Measurements from ENCODE around the gene ACTR6. TPM values are rescaled to one million over a fixed set of nuclear protein-coding genes. Genes with fewer than 3 reads are reported as not detected.
A peak's percentile ranks its signal among the peaks of the same experiment; 100 is the strongest.
"Not testable (repeated sequence)": the region's sequence is repeated elsewhere in the genome, so short reads cannot be mapped to it uniquely, and the experiment has no call there.

Gene ACTR6
- total RNA-seq, 1 experiment from 2014 or later = 38.8 TPM

- H2AFZ ChIP-seq (ENCODE audit: low read length) = no peak overlapping the region
- H4K20me1 ChIP-seq (ENCODE audit: insufficient read depth, low read depth, low read length) = no peaks in the 10 kb centered on the region
- H3K27ac ChIP-seq (ENCODE audit: low read length) = no peak overlapping the region
- H3K27me3 ChIP-seq (ENCODE audit: low read length) = no peaks in the 10 kb centered on the region
- no peak for DNase-seq
- no peak overlapping the region for H3K4me3 ChIP-seq (ENCODE audit: low read length)
- H3K9ac ChIP-seq (ENCODE audit: low read length) = no peak overlapping the region
- H3K9me3 ChIP-seq (ENCODE audit: low read length) = no peaks in the 10 kb centered on the region
- H3K9me2 ChIP-seq (replicated peaks; ENCODE audit: insufficient read depth, low read length) = no peaks in the 10 kb centered on the region
- no peaks in the 10 kb centered on the region for H3K36me3 ChIP-seq (ENCODE audit: insufficient read depth, low read length)
- no peaks in the 10 kb centered on the region for H3K79me2 ChIP-seq (ENCODE audit: low read length)
- H3K4me1 ChIP-seq (ENCODE audit: low read length) = no peaks in the 10 kb centered on the region
- no peak overlapping the region for H3K4me2 ChIP-seq (ENCODE audit: low read depth, low read length, poor library complexity, severe bottlenecking)
These were observed 49.3 kb downstream of the ACTR6 start for GRCh38 chr12:100249941-100250340.

DNA sequence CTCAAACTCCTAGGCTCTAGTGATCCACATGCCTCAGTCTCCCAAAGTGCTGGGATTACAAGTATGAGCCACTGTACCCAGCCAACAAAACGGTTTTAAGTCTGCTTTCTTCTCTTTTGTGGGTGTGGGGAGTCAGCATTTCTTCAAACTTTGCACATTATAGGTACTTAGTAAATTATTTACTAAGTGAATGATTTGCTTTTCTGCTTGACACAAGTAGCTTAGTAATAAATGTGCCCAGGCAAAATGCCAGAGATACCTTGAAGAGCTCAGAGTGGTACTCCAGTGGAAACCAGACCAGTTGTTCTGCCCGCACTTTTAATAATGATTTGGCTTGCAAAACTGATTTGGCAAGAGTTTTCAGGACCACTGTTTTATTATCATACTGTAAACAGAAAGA lies 51.3 kb downstream of the ACTR6 start:
- H3K9me3 ChIP-seq (ENCODE audit: low read length) = no peaks in the 10 kb centered on the region
- H3K4me3 ChIP-seq (ENCODE audit: low read length) = no peak overlapping the region
- no peak overlapping the region for H3K9ac ChIP-seq (ENCODE audit: low read length)
- H3K4me2 ChIP-seq (ENCODE audit: low read depth, low read length, poor library complexity, severe bottlenecking) = no peak overlapping the region
- H2AFZ ChIP-seq (ENCODE audit: low read length) = no peak overlapping the region
- H3K4me1 ChIP-seq (ENCODE audit: low read length) = no peaks in the 10 kb centered on the region
- no peaks in the 10 kb centered on the region for H3K27me3 ChIP-seq (ENCODE audit: low read length)
- no peaks in the 10 kb centered on the region for H3K9me2 ChIP-seq (replicated peaks; ENCODE audit: insufficient read depth, low read length)
- no peak overlapping the region for H3K27ac ChIP-seq (ENCODE audit: low read length)
- no peak for DNase-seq
- H3K79me2 ChIP-seq (ENCODE audit: low read length) = no peaks in the 10 kb centered on the region
- H3K36me3 ChIP-seq (ENCODE audit: insufficient read depth, low read length) = no peaks in the 10 kb centered on the region
- H4K20me1 ChIP-seq (ENCODE audit: insufficient read depth, low read depth, low read length) = no peaks in the 10 kb centered on the region

GRCh38 chr12:100253437-100253836 lies 52.8 kb downstream of the ACTR6 start:
- no peaks in the 10 kb centered on the region for H3K79me2 ChIP-seq (ENCODE audit: low read length)
- H3K9me3 ChIP-seq (ENCODE audit: low read length) = no peaks in the 10 kb centered on the region
- no peak overlapping the region for H3K27ac ChIP-seq (ENCODE audit: low read length)
- no peaks in the 10 kb centered on the region for H3K4me1 ChIP-seq (ENCODE audit: low read length)
- H3K36me3 ChIP-seq (ENCODE audit: insufficient read depth, low read length) = no peaks in the 10 kb centered on the region
- no peak overlapping the region for H3K4me3 ChIP-seq (ENCODE audit: low read length)
- H3K9me2 ChIP-seq (replicated peaks; ENCODE audit: insufficient read depth, low read length) = no peaks in the 10 kb centered on the region
- H2AFZ ChIP-seq (ENCODE audit: low read length) = no peak overlapping the region
- no peaks in the 10 kb centered on the region for H3K27me3 ChIP-seq (ENCODE audit: low read length)
- H3K4me2 ChIP-seq (ENCODE audit: low read depth, low read length, poor library complexity, severe bottlenecking) = no peak overlapping the region
- H4K20me1 ChIP-seq (ENCODE audit: insufficient read depth, low read depth, low read length) = no peaks in the 10 kb centered on the region
- H3K9ac ChIP-seq (ENCODE audit: low read length) = no peak overlapping the region
- DNase-seq = no peak

GRCh38 chr12:100254876-100255275 lies 54.3 kb downstream of the ACTR6 start:
- Histone ChIP-seq H3K27me3 (ENCODE audit: low read length) (no peaks in the 10 kb centered on the region), H3K79me2 (ENCODE audit: low read length) (no peaks in the 10 kb centered on the region), H2AFZ (ENCODE audit: low read length) (no peak overlapping the region), H3K9me2 (replicated peaks; ENCODE audit: insufficient read depth, low read length) (no peaks in the 10 kb centered on the region), H3K4me1 (ENCODE audit: low read length) (no peaks in the 10 kb centered on the region), H3K9ac (ENCODE audit: low read length) (no peak overlapping the region), H3K36me3 (ENCODE audit: insufficient read depth, low read length) (no peaks in the 10 kb centered on the region), H3K9me3 (ENCODE audit: low read length) (no peaks in the 10 kb centered on the region), H3K4me3 (ENCODE audit: low read length) (no peak overlapping the region), H4K20me1 (ENCODE audit: insufficient read depth, low read depth, low read length) (no peaks in the 10 kb centered on the region), H3K4me2 (ENCODE audit: low read depth, low read length, poor library complexity, severe bottlenecking) (no peak overlapping the region), H3K27ac (ENCODE audit: low read length) (no peak overlapping the region)
- no peak for DNase-seq

DNA sequence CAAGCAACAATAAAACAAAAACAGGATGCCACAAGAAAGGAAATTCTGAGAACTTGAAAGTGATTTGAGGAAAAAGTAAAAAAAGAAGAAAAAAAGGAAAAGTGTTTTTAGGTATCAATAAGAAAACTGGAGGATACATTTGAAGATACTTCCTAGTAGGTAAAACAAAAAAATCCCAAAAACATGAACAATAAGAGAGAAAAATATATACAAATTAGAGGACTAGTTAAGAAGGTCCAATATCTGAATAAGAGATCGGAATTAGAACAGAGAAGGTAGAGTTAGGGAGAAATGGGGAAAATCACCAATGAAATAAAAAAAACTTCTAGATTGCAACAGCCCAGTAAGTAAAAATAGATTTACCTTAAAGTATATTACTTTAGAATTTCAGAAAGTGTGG lies 57.5 kb downstream of the ACTR6 start:
- Histone ChIP-seq H3K79me2 (ENCODE audit: low read length) (no peaks in the 10 kb centered on the region), H3K9me3 (ENCODE audit: low read length) (no peaks in the 10 kb centered on the region), H3K36me3 (ENCODE audit: insufficient read depth, low read length) (no peaks in the 10 kb centered on the region), H2AFZ (ENCODE audit: low read length) (no peak overlapping the region), H3K4me1 (ENCODE audit: low read length) (no peaks in the 10 kb centered on the region), H4K20me1 (ENCODE audit: insufficient read depth, low read depth, low read length) (no peaks in the 10 kb centered on the region), H3K9me2 (replicated peaks; ENCODE audit: insufficient read depth, low read length) (no peaks in the 10 kb centered on the region), H3K4me2 (ENCODE audit: low read depth, low read length, poor library complexity, severe bottlenecking) (no peak overlapping the region), H3K9ac (ENCODE audit: low read length) (no peak overlapping the region), H3K4me3 (ENCODE audit: low read length) (no peak overlapping the region), H3K27ac (ENCODE audit: low read length) (no peak overlapping the region), H3K27me3 (ENCODE audit: low read length) (no peaks in the 10 kb centered on the region)
- no peak for DNase-seq

- Histone ChIP-seq H3K4me3 (ENCODE audit: low read length) (no peak overlapping the region), H3K27ac (ENCODE audit: low read length) (no peak overlapping the region), H4K20me1 (ENCODE audit: insufficient read depth, low read depth, low read length) (0 out of 2 replicates have a peak, but pooled peaks cover 6% of the 10 kb centered on the region), H3K9ac (ENCODE audit: low read length) (no peak overlapping the region), H3K79me2 (ENCODE audit: low read length) (peaks cover 15% of the 10 kb centered on the region), H3K4me2 (ENCODE audit: low read depth, low read length, poor library complexity, severe bottlenecking) (no peak overlapping the region), H3K4me1 (ENCODE audit: low read length) (peaks cover 9% of the 10 kb centered on the region), H2AFZ (ENCODE audit: low read length) (peak overlapping the region; percentile 76; the same call in 1 of the 2 replicates), H3K36me3 (ENCODE audit: insufficient read depth, low read length) (no peaks in the 10 kb centered on the region), H3K9me3 (ENCODE audit: low read length) (no peaks in the 10 kb centered on the region), H3K9me2 (replicated peaks; ENCODE audit: insufficient read depth, low read length) (no peaks in the 10 kb centered on the region), H3K27me3 (ENCODE audit: low read length) (no peaks in the 10 kb centered on the region)
- DNase-seq = no peak
These were observed 62.5 kb downstream of the ACTR6 start for GRCh38 chr12:100263131-100263530.

DNA sequence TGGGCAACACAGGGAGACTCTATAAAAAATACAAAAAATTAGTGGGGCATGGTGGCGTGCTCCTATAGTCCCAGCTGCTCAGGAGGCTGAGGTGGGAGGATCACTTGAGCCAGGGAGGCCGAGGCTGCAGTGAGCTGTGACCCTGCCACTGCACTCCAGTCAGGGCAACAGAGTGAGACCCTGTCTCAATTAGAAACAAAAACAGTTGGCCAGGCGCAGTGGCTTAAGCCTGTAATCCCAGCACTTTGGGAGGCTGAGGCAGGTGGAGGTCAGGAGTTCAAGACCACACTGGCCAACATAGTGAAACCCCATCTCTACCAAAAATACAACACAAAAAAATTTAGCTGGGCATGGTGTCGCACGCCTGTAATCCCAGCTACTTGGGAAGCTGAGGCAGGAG lies 64.5 kb downstream of the ACTR6 start:
- H3K36me3 ChIP-seq (ENCODE audit: insufficient read depth, low read length); H3K27me3 ChIP-seq (ENCODE audit: low read length); DNase-seq; H3K9me2 ChIP-seq (replicated peaks; ENCODE audit: insufficient read depth, low read length); H3K4me2 ChIP-seq (ENCODE audit: low read depth, low read length, poor library complexity, severe bottlenecking); H2AFZ ChIP-seq (ENCODE audit: low read length); H3K27ac ChIP-seq (ENCODE audit: low read length); H3K4me3 ChIP-seq (ENCODE audit: low read length); H3K9ac ChIP-seq (ENCODE audit: low read length); H3K9me3 ChIP-seq (ENCODE audit: low read length): not testable (repeated sequence)
- Histone ChIP-seq H3K4me1 (ENCODE audit: low read length) (peaks cover 24% of the 10 kb centered on the region), H4K20me1 (ENCODE audit: insufficient read depth, low read depth, low read length) (peaks cover 11% of the 10 kb centered on the region; the same call in 1 of the 2 replicates), H3K79me2 (ENCODE audit: low read length) (peaks cover 34% of the 10 kb centered on the region)

- Histone ChIP-seq H3K36me3 (ENCODE audit: insufficient read depth, low read length) (no peaks in the 10 kb centered on the region), H3K4me2 (ENCODE audit: low read depth, low read length, poor library complexity, severe bottlenecking) (peak overlapping the region; percentile 90), H3K79me2 (ENCODE audit: low read length) (peaks cover 43% of the 10 kb centered on the region), H3K9me2 (replicated peaks; ENCODE audit: insufficient read depth, low read length) (no peaks in the 10 kb centered on the region), H2AFZ (ENCODE audit: low read length) (peak overlapping the region; percentile 91; the same call in 1 of the 2 replicates), H3K27me3 (ENCODE audit: low read length) (no peaks in the 10 kb centered on the region), H3K27ac (ENCODE audit: low read length) (no peak overlapping the region; the same call in 1 of the 2 replicates), H3K4me3 (ENCODE audit: low read length) (peak overlapping the region; percentile 97), H3K9me3 (ENCODE audit: low read length) (no peaks in the 10 kb centered on the region), H3K9ac (ENCODE audit: low read length) (peak overlapping the region; percentile 95), H4K20me1 (ENCODE audit: insufficient read depth, low read depth, low read length) (peaks cover 11% of the 10 kb centered on the region; the same call in 1 of the 2 replicates), H3K4me1 (ENCODE audit: low read length) (peaks cover 27% of the 10 kb centered on the region)
- no peak for DNase-seq
These were observed 65.3 kb downstream of the ACTR6 start for GRCh38 chr12:100265732-100266584.

All from Karpas-422 (cell line).